ENCODE results near the gene WFS1.

WFS1 gene

DNA sequence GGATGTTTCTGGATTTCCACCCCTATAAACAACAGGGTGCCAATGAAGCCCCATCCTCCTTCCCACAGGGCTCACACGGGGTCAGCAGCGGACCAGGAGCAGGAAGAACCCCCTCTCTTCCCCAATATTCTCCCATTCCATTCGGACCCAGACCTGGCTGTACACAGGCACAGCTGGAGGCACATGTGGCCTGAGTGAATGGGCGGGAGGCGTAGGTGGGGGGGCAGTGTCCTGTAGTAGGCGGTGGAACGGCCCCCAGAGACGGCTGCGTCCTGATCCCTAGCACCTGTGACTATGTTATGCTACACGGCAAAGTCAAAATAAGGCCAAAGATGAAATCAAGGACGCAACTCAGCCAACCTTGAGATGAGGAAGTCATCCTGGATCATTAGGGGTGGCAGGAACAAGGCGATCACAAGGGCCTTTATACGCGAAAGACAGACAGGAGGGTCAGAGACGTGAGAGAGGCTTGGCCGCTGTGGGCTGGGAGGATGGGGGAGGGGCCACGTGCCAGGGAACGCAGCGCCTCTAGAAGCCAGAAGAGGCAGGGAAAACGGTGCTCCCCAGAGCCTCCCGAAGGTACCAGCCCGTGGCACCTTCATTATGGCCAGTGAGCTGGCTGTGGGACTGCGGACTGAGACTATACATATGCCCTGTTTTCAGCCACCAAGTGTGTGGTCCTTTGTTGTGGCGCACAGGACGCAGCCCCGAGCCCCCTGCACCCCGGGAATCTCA lies 75.6 kb downstream of the WFS1 start:
- TF ChIP-seq, protein P1, sequence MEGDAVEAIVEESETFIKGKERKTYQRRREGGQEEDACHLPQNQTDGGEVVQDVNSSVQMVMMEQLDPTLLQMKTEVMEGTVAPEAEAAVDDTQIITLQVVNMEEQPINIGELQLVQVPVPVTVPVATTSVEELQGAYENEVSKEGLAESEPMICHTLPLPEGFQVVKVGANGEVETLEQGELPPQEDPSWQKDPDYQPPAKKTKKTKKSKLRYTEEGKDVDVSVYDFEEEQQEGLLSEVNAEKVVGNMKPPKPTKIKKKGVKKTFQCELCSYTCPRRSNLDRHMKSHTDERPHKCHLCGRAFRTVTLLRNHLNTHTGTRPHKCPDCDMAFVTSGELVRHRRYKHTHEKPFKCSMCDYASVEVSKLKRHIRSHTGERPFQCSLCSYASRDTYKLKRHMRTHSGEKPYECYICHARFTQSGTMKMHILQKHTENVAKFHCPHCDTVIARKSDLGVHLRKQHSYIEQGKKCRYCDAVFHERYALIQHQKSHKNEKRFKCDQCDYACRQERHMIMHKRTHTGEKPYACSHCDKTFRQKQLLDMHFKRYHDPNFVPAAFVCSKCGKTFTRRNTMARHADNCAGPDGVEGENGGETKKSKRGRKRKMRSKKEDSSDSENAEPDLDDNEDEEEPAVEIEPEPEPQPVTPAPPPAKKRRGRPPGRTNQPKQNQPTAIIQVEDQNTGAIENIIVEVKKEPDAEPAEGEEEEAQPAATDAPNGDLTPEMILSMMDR (IDR thresholded peaks at IDR 0.05; ENCODE audit: control insufficient read depth, insufficient read depth, low read depth, low read length, missing control alignments): no peak
- no peak overlapping the region for H3K4me3 ChIP-seq (ENCODE audit: control insufficient read depth, low read depth, low read length)
- DNase-seq (ENCODE audit: low read depth): no peak

DNA sequence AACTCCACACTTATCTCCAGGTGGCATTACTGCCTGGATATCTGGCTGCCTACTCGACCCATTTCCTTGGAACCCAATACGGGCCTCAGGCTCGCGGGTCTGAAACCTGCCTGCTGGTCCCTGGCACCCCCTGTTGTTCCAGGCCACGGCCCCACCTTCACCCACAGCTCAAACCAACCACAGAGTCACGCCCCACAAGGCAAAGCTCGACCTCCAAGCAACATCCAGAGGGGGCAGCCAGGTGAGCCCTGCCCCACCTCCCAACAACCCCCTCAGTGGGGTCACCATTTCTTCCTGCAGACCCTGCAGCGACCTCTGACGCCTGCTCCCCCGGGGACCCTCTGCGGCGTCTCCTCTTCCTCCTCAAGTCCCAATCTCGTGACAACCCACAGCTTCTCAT lies 76.2 kb downstream of the WFS1 start:
- TF ChIP-seq, protein P1 (IDR thresholded peaks at IDR 0.05; ENCODE audit: control insufficient read depth, insufficient read depth, low read depth, low read length, missing control alignments): no peak
- DNase-seq (ENCODE audit: low read depth): no peak
- H3K4me3 ChIP-seq (ENCODE audit: control insufficient read depth, low read depth, low read length): no peak overlapping the region

DNA sequence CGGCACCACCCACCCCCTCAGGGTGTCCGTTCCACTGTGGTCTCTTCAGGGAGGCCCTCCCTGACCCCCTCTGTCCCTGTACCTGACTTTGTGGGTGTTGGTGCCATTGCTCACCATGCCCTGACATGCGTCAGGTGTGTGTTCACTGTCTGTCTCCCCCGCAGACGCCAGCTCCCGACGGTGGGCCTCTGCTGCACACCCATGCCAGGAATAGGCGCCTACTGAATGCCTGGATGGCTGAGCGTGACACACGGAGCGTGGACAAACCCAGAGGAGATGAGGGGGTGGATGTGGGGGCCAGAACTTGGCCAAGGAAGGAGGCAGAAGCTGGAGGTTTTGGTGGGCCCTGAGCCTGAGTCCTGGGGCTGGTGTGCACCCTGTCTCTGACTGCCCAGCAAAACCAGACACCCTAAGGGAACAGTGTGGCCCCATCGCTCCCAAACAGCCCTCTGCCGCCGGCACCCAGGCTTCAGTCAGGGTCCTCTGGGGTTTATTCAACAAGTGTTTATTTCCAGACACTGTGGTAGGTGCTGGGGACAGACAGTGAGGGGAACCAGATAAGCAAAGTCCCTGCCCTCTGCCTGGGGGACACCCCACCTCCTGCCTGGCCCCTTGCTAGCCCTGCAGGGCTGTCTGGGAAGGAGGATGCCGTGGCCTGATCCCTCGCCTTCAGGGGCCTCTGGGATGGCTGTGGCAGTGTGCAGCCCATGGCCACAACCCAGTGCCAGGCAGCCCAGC lies 76.9 kb downstream of the WFS1 start:
- DNase-seq (ENCODE audit: low read depth): no peak
- TF ChIP-seq, protein P1 (IDR thresholded peaks at IDR 0.05; ENCODE audit: control insufficient read depth, insufficient read depth, low read depth, low read length, missing control alignments): no peak
- H3K4me3 ChIP-seq (ENCODE audit: control insufficient read depth, low read depth, low read length): no peak overlapping the region

DNA sequence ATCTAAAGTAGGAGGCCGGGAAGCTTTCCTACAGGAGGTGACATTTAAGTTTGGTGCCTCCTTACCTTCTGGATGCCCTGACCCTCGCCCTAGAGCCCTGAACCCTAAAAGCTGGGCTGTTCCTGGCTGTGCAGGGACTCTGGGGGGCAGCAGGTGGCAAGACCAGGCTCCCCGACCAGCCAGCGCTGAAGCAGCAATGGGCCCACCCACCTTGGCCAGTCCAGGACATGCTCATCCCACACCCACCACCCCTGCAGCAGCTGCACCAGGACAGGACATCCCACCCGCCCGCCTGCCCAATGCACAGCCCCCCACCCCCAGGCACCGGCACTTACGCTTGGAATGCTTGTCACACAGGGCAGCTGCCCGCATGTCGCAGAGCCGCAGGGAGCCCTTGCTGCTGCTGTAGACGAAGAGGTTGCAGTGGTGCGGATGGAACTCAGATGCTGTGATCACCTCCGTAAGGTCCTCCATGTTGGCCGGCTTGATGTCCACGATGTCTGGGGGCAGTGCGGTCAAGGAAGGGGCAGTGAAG lies 77.9 kb downstream of the WFS1 start:
- TF ChIP-seq, protein P1 (IDR thresholded peaks at IDR 0.05; ENCODE audit: control insufficient read depth, insufficient read depth, low read depth, low read length, missing control alignments): no peak
- no peak for DNase-seq (ENCODE audit: low read depth)
- no peak overlapping the region for H3K4me3 ChIP-seq (ENCODE audit: control insufficient read depth, low read depth, low read length)

DNA sequence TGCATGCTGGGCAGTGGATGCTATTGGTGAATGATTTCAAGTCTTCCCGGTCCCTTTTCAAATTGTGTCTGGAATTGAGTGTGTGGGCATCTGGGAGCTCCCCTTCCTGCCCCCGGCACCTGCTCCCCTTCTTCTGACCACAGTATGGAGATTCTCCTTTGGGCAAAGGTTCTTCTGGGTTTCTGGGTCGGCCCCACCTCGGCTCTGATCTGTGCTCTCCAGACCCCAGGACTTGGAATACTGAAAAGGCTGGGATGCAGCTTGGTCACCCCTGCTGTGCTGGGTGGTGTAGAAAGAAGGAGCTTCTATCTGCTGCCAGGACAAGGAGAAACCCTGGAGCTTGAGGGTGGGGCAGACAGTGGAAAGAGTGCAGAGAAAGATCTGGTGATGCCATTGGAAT lies 78.8 kb downstream of the WFS1 start:
- no peak for DNase-seq (ENCODE audit: low read depth)
- TF ChIP-seq, protein P1 (IDR thresholded peaks at IDR 0.05; ENCODE audit: control insufficient read depth, insufficient read depth, low read depth, low read length, missing control alignments): no peak
- H3K4me3 ChIP-seq (ENCODE audit: control insufficient read depth, low read depth, low read length): no peak overlapping the region

DNA sequence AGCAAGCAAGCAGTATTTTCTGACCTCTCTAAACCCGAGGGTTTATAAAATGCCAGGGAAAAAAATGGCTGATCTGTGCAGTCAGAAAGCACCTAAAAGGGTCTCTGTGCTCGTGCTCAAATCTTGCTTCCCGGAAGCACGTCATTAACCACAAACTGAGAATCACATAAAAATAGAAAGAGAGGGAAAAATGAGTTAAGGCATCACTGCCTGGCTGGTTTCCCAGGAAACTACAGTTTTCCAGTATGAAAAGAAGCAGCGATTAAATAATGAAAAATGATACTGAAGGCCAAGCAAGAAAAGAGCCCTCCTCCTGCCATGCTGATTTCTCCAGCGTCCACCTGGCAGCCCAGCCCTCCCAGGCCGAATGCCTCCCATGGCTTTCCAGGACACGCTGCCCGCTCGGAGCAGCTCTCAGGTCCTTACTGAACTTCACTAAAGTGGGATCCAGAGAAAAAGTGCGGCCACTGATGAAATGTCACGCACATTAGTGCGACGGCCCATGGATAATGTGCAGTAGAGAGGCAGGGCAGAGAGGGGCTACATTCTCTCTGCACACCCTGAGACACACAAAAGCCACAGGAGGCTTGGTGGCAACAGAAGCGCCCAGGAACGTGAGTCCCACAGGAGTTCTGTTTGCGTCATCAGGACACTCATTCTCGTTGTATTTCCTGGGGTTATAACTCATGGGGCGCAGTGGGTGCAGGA lies 80.4 kb downstream of the WFS1 start:
- H3K4me3 ChIP-seq (ENCODE audit: control insufficient read depth, low read depth, low read length): no peak overlapping the region
- DNase-seq (ENCODE audit: low read depth): no peak
- TF ChIP-seq, protein P1 (IDR thresholded peaks at IDR 0.05; ENCODE audit: control insufficient read depth, insufficient read depth, low read depth, low read length, missing control alignments): no peak
